Spleen (tissue), 11 donors: ENCODE results near the gene RNLS. TPM values are rescaled to one million over a fixed set of nuclear protein-coding genes. Genes with fewer than 3 reads are reported as not detected.

Source experiments
- DNase-seq: peaks from one replicate; pipeline ENCODE4 v3.0.0-alpha.2; 2020
- H3K27ac ChIP-seq, 8 donors: fragments of 200-600 bp; sonication (generic) in 7 of 8; 1 replicate in 4 of 8; 2 replicates in 4 of 8; pipeline versions ENCODE4 v1.5.0 to v1.8.0; 2016 to 2021; ENCODE audit warnings: inconsistent platforms in 4 of 8, mild to moderate bottlenecking in 4 of 8, moderate library complexity in 1 of 8
- H3K27me3 ChIP-seq, 7 donors: fragments of 200-600 bp; sonication (generic) in 6 of 7; replicated peaks in 1 of 7; 1 replicate in 4 of 7; 2 replicates in 3 of 7; pipeline versions ENCODE4 v1.5.0 to v1.8.0; 2016 to 2021; ENCODE audit warnings: inconsistent platforms in 3 of 7, mild to moderate bottlenecking in 1 of 7
- H3K36me3 ChIP-seq, 6 donors: fragments of 200-600 bp; sonication (generic) in 5 of 6; 1 replicate in 4 of 6; 2 replicates in 2 of 6; pipeline versions ENCODE4 v1.5.0 to v1.8.0; 2016 to 2021; ENCODE audit warnings: inconsistent platforms in 2 of 6
- H3K4me1 ChIP-seq, 6 donors: fragments of 200-600 bp; sonication (generic) in 5 of 6; 1 replicate in 3 of 6; 2 replicates in 3 of 6; pipeline versions ENCODE4 v1.5.0 to v1.8.0; 2016 to 2021; ENCODE audit warnings: inconsistent platforms in 3 of 6
- H3K4me3 ChIP-seq, 8 donors: fragments of 200-600 bp; sonication (generic) in 7 of 8; 1 replicate in 4 of 8; 2 replicates in 4 of 8; pipeline versions ENCODE4 v1.5.0 to v1.8.0; 2016 to 2021; ENCODE audit warnings: inconsistent platforms in 4 of 8, mild to moderate bottlenecking in 4 of 8, moderate library complexity in 2 of 8
- H3K9me3 ChIP-seq, 8 donors: fragments of 200-600 bp; sonication (generic) in 7 of 8; 1 replicate in 4 of 8; 2 replicates in 4 of 8; pipeline versions ENCODE4 v1.5.0 to v1.8.0; 2016 to 2021; ENCODE audit warnings: inconsistent platforms in 4 of 8
- POLR2A ChIP-seq, 3 donors: fragments of 450-650 bp; IDR thresholded peaks; one replicate each; pipeline ENCODE4 v1.5.1; 2017; ENCODE audit warnings: antibody characterized with exemption in 3 of 3, mild to moderate bottlenecking in 1 of 3
- POLR2AphosphoS5 ChIP-seq, 3 donors: sonication (generic); formaldehyde crosslinking; IDR thresholded peaks; one replicate each; pipeline ENCODE4 v1.5.1; 2017; ENCODE audit warnings: antibody characterized with exemption in 3 of 3
- WGBS, 5 donors: extraction: QIAGEN DNeasy Blood & Tissue Kit in 3 of 5; methylation state at CpG; one replicate each; pipeline versions ENCODE4 v1.1.5 to v1.1.7; 2013 to 2018; 5-methylcytosine and 5-hydroxymethylcytosine counted together
- intact Hi-C: fragments of 100-400 bp; cut with DNase I; formaldehyde crosslinking; loops from one replicate; pipeline ENCODE4 v1.15.0; 2023; ENCODE audit warnings: low total_unique reads
- polyA plus RNA-seq, 3 donors: library from polyadenylated mRNA; stranded (reverse); fragments of 200-250 nt; gene quantifications; one replicate each; pipeline ENCODE4 v1.2.1, GENCODE V29; 2013
- total RNA-seq, 7 donors: library from RNA; depleted of rRNA in 3 of 7; stranded (reverse); fragments of >200 nt in 3 of 7; fragmentation: NEBNext Ultra II Directional in 4 of 7; extraction: Animal tissue kit (Norgen Biotek cat#: 25700) in 4 of 7; gene quantifications; one replicate each; pipeline versions ENCODE4 v1.1.0 to v1.2.1, GENCODE V29; 2016 to 2021
- TF ChIP-seq, protein P1 (sequence below), 11 experiments: fragments of 200-600 bp in 7 of 11; fragments of 450-650 bp in 4 of 11; sonication (generic) in 4 of 11; IDR thresholded peaks in 8 of 11; conservative IDR thresholded peaks in 3 of 11; 1 replicate in 7 of 11; 2 replicates in 4 of 11; pipeline versions ENCODE4 v1.4.0 to v1.8.0; 2016 to 2021; ENCODE audit warnings: antibody characterized with exemption in 11 of 11, inconsistent platforms in 4 of 11, mild to moderate bottlenecking in 1 of 11
- donor health status: healthy with polysubstance abuse.
- donor health status: DM: no; HTN: no; CAD: no; lungs with moderate emphysema.
- donor health status: DM: no; HTN: no; CAD: no.
- donor health status: Bipolar disorder and iron deficiency.
- donor health status: healthy.
- donor health status: DM: no; HTN: no; CAD: no.
- donor health status: DM: yes; HTN: yes; CAD: no.

Gene RNLS
- total and polyA plus RNA-seq, 10 donors, result 4.5 to 28.8 (median 8.5) TPM

DNA sequence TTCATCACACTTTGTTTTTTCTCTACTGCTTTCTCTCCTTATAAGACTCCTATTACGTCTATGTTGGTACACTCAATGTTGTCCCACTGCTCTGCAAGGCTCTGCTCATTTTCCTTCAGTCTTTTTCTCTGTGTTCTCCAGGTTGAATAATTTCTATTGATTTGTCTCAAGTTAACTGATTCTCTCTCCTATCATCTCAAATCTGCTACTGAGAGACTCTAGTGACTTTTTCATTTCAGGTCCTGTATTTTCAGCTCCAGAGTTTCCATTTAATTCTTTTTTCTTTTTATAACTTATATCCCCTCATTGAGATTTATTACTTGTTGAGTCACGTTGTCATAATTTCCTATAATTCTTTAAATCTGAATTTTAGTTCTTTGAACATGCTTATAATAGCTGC is 100.9 kb downstream of the RNLS start:
- H3K9me3 ChIP-seq, result peaks cover 0 to 6% (median 0%) of the 10 kb centered on the region in 8 donors

DNA sequence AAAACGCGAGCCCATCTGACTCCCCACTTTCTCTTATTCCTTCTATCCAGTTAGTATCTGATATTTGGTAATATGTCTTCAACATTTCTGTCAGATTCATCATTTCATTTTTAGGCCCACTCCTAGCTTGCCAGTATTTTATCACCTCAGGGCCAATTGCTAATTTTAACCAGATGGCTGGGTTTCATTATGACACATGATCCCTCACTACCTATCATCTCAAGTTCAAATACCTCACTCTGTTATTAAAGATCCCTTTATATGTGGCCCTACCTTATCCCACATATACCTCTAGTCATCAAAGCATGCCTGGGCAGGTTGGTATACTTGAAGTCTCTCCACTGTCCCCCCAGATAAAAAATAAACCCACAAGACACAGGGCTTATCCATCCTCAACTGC is 104.9 kb downstream of the RNLS start:
- no peaks in the 10 kb centered on the region for H3K27me3 ChIP-seq
- H3K36me3 ChIP-seq, result no peaks in the 10 kb centered on the region
- DNase-seq, result no peak
- WGBS, 5 donors, result 95 to 100% (median 95%) methylated on average over 2 of the region's 2 CpGs
- no peak overlapping the region for H3K27ac ChIP-seq
- H3K4me1 ChIP-seq, result no peaks in the 10 kb centered on the region
- H3K9me3 ChIP-seq, result peaks cover 0 to 3% (median 0%) of the 10 kb centered on the region in 8 donors
- intact Hi-C loops, result no loop called here
- no peak overlapping the region for H3K4me3 ChIP-seq
- TF ChIP-seq POLR2AphosphoS5 (IDR thresholded peaks at IDR 0.05), result no peak
- no peak for TF ChIP-seq POLR2A (IDR thresholded peaks at IDR 0.05)
- TF ChIP-seq, protein P1, sequence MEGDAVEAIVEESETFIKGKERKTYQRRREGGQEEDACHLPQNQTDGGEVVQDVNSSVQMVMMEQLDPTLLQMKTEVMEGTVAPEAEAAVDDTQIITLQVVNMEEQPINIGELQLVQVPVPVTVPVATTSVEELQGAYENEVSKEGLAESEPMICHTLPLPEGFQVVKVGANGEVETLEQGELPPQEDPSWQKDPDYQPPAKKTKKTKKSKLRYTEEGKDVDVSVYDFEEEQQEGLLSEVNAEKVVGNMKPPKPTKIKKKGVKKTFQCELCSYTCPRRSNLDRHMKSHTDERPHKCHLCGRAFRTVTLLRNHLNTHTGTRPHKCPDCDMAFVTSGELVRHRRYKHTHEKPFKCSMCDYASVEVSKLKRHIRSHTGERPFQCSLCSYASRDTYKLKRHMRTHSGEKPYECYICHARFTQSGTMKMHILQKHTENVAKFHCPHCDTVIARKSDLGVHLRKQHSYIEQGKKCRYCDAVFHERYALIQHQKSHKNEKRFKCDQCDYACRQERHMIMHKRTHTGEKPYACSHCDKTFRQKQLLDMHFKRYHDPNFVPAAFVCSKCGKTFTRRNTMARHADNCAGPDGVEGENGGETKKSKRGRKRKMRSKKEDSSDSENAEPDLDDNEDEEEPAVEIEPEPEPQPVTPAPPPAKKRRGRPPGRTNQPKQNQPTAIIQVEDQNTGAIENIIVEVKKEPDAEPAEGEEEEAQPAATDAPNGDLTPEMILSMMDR (IDR thresholded peaks at IDR 0.05 in 8 of 11, conservative IDR thresholded peaks at IDR 0.05 in 3 of 11), result no peak

More for the DNA sequence above, 100.9 kb downstream of the RNLS start:
- intact Hi-C loops, result no loop called here
- Histone ChIP-seq H3K4me3 (no peak overlapping the region), H3K27ac (no peak overlapping the region), H3K27me3 (no peaks in the 10 kb centered on the region), H3K36me3 (no peaks in the 10 kb centered on the region), H3K4me1 (no peaks in the 10 kb centered on the region)
- WGBS, 5 donors, result 84 to 96% (median 87%) methylated on average over 2 of the region's 2 CpGs
- no peak for DNase-seq
- TF ChIP-seq POLR2A (IDR thresholded peaks at IDR 0.05) (no peak), POLR2AphosphoS5 (IDR thresholded peaks at IDR 0.05) (no peak)
- TF ChIP-seq, protein P1 (IDR thresholded peaks at IDR 0.05 in 8 of 11, conservative IDR thresholded peaks at IDR 0.05 in 3 of 11), result no peak

DNA sequence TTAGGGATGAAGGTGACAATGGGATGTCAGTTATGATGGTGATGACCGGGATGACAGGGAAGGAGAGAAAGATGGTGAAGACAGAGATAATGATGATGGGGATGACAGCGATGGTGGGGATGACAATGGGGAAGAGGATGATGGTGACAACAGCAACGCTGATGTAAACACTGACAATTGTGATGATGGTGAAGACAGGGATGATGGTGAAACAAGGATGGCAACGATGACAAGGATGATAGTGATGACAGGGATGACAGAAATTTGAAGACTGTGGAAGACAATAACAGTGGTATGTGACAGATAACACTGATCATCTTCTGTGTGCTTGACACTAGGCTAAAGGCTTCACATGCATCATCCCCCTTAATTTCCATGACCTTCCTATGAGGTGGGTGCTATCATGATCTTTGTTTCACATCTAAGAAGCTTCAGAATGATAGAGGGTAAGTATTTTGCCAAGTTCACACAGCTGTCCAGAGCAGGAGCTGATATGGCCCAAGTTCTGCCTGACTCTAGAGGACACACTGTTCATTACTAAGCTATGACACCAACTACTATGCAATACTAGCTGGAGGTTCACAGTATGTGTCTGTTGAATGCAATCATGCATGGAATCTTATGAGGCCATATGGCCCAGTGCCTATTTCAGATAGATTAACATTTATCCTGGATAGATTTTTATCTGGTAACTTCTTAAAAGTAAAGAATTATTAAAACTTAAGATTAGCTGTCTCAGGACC is 105.6 kb downstream of the RNLS start:
- Histone ChIP-seq H3K4me1 (no peaks in the 10 kb centered on the region), H3K36me3 (no peaks in the 10 kb centered on the region)
- intact Hi-C loops, result no loop called here

More for the DNA sequence above, 105.6 kb downstream of the RNLS start:
- TF ChIP-seq, protein P1 (IDR thresholded peaks at IDR 0.05 in 8 of 11, conservative IDR thresholded peaks at IDR 0.05 in 3 of 11), result no peak
- TF ChIP-seq POLR2AphosphoS5 (IDR thresholded peaks at IDR 0.05) (no peak), POLR2A (IDR thresholded peaks at IDR 0.05) (no peak)
- H3K4me3 ChIP-seq, result no peak overlapping the region
- H3K27ac ChIP-seq, result no peak overlapping the region
- no peaks in the 10 kb centered on the region for H3K27me3 ChIP-seq
- WGBS, 5 donors, result 93 to 97% (median 93%) methylated on average over 4 of the region's 4 CpGs
- peaks cover 0 to 3% (median 0%) of the 10 kb centered on the region in 8 donors for H3K9me3 ChIP-seq
- DNase-seq, result no peak
